Measurements from ENCODE around the gene MKNK1. TPM values are rescaled to one million over a fixed set of nuclear protein-coding genes. Genes with fewer than 3 reads are reported as not detected.

The MKNK1 gene
- total RNA-seq, 2 experiments from 2014 or later = 27.1 to 29.6 TPM

DNA sequence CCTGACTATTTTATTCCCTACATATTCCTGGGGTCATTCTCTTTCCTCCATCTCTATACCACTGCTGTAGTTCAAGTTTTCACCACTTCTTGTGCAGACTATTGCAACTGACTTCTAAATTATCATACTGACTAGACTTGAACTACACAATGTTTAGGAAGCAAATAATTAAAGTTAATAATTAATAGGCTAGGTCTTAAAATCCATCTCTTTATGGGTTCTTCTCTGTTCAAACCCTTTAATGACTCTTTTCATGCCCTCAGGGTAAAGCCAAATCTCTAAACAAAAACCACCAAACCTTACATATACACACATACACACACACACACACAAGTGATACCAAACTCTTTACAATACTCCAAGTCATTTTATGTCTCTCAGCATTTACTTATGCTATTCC, 34.9 kb upstream of the MKNK1 start:
- DNase-seq (no peak), ATAC-seq (ENCODE audit: poor library complexity) (no peak)
- no peaks in the 10 kb centered on the region for H3K9me3 Mint-ChIP-seq
- TF ChIP-seq, protein P1, sequence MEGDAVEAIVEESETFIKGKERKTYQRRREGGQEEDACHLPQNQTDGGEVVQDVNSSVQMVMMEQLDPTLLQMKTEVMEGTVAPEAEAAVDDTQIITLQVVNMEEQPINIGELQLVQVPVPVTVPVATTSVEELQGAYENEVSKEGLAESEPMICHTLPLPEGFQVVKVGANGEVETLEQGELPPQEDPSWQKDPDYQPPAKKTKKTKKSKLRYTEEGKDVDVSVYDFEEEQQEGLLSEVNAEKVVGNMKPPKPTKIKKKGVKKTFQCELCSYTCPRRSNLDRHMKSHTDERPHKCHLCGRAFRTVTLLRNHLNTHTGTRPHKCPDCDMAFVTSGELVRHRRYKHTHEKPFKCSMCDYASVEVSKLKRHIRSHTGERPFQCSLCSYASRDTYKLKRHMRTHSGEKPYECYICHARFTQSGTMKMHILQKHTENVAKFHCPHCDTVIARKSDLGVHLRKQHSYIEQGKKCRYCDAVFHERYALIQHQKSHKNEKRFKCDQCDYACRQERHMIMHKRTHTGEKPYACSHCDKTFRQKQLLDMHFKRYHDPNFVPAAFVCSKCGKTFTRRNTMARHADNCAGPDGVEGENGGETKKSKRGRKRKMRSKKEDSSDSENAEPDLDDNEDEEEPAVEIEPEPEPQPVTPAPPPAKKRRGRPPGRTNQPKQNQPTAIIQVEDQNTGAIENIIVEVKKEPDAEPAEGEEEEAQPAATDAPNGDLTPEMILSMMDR (IDR thresholded peaks at IDR 0.05) = no peak
- H3K4me3 Mint-ChIP-seq = no peak overlapping the region
- H3K36me3 ChIP-seq (ENCODE audit: insufficient read depth, low read length) = peaks cover 33% of the 10 kb centered on the region
- POLR2A ChIA-PET = no interaction called here
- CTCF ChIA-PET = no interaction called here
- H3K27ac ChIP-seq (ENCODE audit: low read depth in 1 of 2, low read length in 2 of 2) = no peak overlapping the region
- H3K4me1 Mint-ChIP-seq (ENCODE audit: low read depth) = no peaks in the 10 kb centered on the region
- intact Hi-C loops (cut with DNase I, micrococcal nuclease) = no loop called here
- no peak overlapping the region for H3K27ac Mint-ChIP-seq
- H3K4me3 ChIP-seq (ENCODE audit: low read length) = no peak overlapping the region
- H3K4me1 ChIP-seq (ENCODE audit: insufficient read depth, low read length) = no peaks in the 10 kb centered on the region
- no peaks in the 10 kb centered on the region for H3K27me3 Mint-ChIP-seq
- H3K9me3 ChIP-seq (ENCODE audit: control insufficient read depth in 1 of 2, insufficient read depth in 1 of 2, low read length in 2 of 2) = no peaks in the 10 kb centered on the region
- peaks cover 92% of the 10 kb centered on the region for H3K36me3 Mint-ChIP-seq (ENCODE audit: low read depth)
- no peaks in the 10 kb centered on the region for H3K27me3 ChIP-seq (ENCODE audit: control insufficient read depth in 1 of 2, insufficient read depth in 2 of 2, low read length in 2 of 2)

DNA sequence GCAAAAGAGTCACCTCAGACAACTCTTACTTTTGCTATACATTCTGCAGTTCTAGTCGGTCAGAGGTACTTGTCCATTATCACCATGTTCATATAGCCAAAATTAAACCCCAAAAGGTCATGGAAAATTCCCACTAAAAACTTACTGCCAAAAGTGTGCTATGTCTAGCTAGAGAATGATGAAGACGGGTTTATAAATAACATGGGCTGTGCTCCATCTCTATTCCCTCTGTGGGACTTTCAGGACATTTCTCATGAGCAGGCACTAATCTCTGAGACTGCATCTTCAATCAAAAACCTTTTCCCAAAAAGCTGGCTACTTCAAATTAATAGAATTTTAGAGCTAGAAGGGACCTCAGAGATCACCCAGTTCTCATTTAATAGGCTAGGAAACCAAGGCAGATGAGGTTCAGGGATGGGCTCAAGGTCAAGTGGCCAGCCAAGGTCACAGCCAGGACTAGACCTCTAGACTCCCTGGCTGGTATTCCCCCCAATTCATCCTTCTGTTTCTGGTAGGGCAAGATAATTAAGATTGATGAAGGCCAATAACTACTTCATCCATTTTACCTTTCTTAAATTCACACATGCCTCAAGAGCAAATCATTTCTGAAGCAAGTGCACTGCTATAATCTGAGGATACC, 33.5 kb upstream of the MKNK1 start:
- Mint-ChIP-seq H3K36me3 (ENCODE audit: low read depth) (peaks cover 93% of the 10 kb centered on the region), H3K4me3 (no peak overlapping the region), H3K9me3 (no peaks in the 10 kb centered on the region), H3K27me3 (no peaks in the 10 kb centered on the region), H3K4me1 (ENCODE audit: low read depth) (no peaks in the 10 kb centered on the region), H3K27ac (no peak overlapping the region)
- no peak overlapping the region for H3K27ac ChIP-seq (ENCODE audit: low read depth in 1 of 2, low read length in 2 of 2)
- H3K36me3 ChIP-seq (ENCODE audit: insufficient read depth, low read length) = peaks cover 44% of the 10 kb centered on the region
- intact Hi-C loops (cut with DNase I, micrococcal nuclease) = no loop called here
- ChIA-PET CTCF (no interaction called here), POLR2A (no interaction called here)
- no peaks in the 10 kb centered on the region for H3K27me3 ChIP-seq (ENCODE audit: control insufficient read depth in 1 of 2, insufficient read depth in 2 of 2, low read length in 2 of 2)
- no peaks in the 10 kb centered on the region for H3K9me3 ChIP-seq (ENCODE audit: control insufficient read depth in 1 of 2, insufficient read depth in 1 of 2, low read length in 2 of 2)
- ATAC-seq (ENCODE audit: poor library complexity) (no peak), DNase-seq (no peak)
- no peak overlapping the region for H3K4me3 ChIP-seq (ENCODE audit: low read length)
- no peaks in the 10 kb centered on the region for H3K4me1 ChIP-seq (ENCODE audit: insufficient read depth, low read length)
- TF ChIP-seq, protein P1 (IDR thresholded peaks at IDR 0.05) = no peak

DNA sequence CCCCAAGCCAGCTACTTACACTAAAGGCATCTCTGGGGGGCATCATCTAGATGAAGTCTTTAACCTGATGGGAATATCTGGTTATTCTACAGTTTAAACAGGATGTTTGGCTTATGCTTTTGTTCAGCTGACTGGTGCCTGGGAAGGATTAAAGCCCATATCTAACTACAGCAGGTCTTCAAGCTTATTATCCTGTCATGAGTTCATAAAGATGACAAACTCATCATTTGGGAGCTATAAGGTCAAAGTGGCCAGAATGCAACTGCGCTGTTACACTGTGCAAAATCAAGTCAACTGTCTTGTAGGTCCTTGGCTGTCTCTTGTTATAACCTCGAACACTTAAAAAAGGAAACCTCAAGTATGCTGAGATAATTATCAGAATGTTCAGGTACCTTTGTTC, 31.1 kb upstream of the MKNK1 start:
- Mint-ChIP-seq H3K9me3 (no peaks in the 10 kb centered on the region), H3K36me3 (ENCODE audit: low read depth) (peaks cover 89% of the 10 kb centered on the region), H3K27ac (no peak overlapping the region), H3K4me1 (ENCODE audit: low read depth) (no peaks in the 10 kb centered on the region), H3K27me3 (no peaks in the 10 kb centered on the region), H3K4me3 (no peak overlapping the region)
- Histone ChIP-seq H3K9me3 (ENCODE audit: control insufficient read depth in 1 of 2, insufficient read depth in 1 of 2, low read length in 2 of 2) (no peaks in the 10 kb centered on the region), H3K27me3 (ENCODE audit: control insufficient read depth in 1 of 2, insufficient read depth in 2 of 2, low read length in 2 of 2) (no peaks in the 10 kb centered on the region), H3K27ac (ENCODE audit: low read depth in 1 of 2, low read length in 2 of 2) (no peak overlapping the region), H3K36me3 (ENCODE audit: insufficient read depth, low read length) (peaks cover 52% of the 10 kb centered on the region), H3K4me1 (ENCODE audit: insufficient read depth, low read length) (no peaks in the 10 kb centered on the region), H3K4me3 (ENCODE audit: low read length) (no peak overlapping the region)
- intact Hi-C loops (cut with DNase I, micrococcal nuclease) = no loop called here
- ATAC-seq (ENCODE audit: poor library complexity) (no peak), DNase-seq (no peak)
- POLR2A ChIA-PET = interaction anchor here (1.7 kb wide), 1 partner anchor 32 kb away, joined by 5 read pairs; no protein-coding TSS in a partner anchor
- CTCF ChIA-PET = no interaction called here
- TF ChIP-seq, protein P1 (IDR thresholded peaks at IDR 0.05) = no peak

Measured in CD4-positive, alpha-beta T cell (primary cell).